AG04449 (cell line): Measurements from ENCODE around the gene L1CAM.

Experiments used
- CTCF ChIA-PET: fragments of 350-600 bp; formaldehyde crosslinking; extraction: SDS; loops from one replicate; lab custom pipeline; 2021; ENCODE audit warnings: antibody characterized with exemption; lab: Yijun Ruan, JAX
- POLR2A ChIA-PET: fragments of 400-600, 350-600 bp; formaldehyde crosslinking; extraction: SDS; loops from one replicate; lab custom pipeline; 2020; ENCODE audit warnings: antibody characterized with exemption, inconsistent platforms; lab: Yijun Ruan, JAX
- DNase-seq: peaks from one replicate; pipeline ENCODE4 v3.0.0-alpha.2; 2010; ENCODE audit warnings: low read depth, low spot score
- H3K4me3 ChIP-seq: 2 replicates; pipeline ENCODE4 v1.5.1; 2011; ENCODE audit warnings: low read depth, mild to moderate bottlenecking, control low read depth, low read length
- TF ChIP-seq, protein P1 (sequence below): IDR thresholded peaks from one replicate; pipeline ENCODE4 v1.5.1; 2011; ENCODE audit warnings: mild to moderate bottlenecking, moderate library complexity, low read length, control low read depth, inconsistent platforms; ENCODE audit not compliant: insufficient read depth; ENCODE audit errors: missing control alignments

L1CAM gene

DNA sequence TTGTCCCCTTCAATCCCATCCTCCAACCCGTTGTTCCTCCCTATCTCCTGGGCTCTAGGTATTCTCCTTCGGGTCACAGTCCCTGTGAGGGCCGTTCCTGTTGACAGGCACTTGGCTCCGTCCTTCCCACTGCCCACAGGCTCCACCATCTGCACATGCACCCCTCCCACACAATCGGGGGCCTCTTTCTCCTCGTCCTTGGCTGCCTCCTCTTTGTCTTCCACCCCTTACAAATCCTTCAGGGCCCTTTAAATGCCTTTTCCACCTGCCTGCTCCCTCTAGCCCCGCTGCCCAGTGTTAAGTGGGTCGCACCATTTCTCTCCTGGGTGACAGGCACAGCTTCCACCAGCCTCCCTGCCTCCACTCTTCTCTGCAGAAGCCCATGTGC, 15.8 kb upstream of the L1CAM start:
- DNase-seq: no peak
- TF ChIP-seq, protein P1, sequence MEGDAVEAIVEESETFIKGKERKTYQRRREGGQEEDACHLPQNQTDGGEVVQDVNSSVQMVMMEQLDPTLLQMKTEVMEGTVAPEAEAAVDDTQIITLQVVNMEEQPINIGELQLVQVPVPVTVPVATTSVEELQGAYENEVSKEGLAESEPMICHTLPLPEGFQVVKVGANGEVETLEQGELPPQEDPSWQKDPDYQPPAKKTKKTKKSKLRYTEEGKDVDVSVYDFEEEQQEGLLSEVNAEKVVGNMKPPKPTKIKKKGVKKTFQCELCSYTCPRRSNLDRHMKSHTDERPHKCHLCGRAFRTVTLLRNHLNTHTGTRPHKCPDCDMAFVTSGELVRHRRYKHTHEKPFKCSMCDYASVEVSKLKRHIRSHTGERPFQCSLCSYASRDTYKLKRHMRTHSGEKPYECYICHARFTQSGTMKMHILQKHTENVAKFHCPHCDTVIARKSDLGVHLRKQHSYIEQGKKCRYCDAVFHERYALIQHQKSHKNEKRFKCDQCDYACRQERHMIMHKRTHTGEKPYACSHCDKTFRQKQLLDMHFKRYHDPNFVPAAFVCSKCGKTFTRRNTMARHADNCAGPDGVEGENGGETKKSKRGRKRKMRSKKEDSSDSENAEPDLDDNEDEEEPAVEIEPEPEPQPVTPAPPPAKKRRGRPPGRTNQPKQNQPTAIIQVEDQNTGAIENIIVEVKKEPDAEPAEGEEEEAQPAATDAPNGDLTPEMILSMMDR: no peak
- ChIA-PET POLR2A (no interaction called here), CTCF (no interaction called here)
- no peak overlapping the region for H3K4me3 ChIP-seq

DNA sequence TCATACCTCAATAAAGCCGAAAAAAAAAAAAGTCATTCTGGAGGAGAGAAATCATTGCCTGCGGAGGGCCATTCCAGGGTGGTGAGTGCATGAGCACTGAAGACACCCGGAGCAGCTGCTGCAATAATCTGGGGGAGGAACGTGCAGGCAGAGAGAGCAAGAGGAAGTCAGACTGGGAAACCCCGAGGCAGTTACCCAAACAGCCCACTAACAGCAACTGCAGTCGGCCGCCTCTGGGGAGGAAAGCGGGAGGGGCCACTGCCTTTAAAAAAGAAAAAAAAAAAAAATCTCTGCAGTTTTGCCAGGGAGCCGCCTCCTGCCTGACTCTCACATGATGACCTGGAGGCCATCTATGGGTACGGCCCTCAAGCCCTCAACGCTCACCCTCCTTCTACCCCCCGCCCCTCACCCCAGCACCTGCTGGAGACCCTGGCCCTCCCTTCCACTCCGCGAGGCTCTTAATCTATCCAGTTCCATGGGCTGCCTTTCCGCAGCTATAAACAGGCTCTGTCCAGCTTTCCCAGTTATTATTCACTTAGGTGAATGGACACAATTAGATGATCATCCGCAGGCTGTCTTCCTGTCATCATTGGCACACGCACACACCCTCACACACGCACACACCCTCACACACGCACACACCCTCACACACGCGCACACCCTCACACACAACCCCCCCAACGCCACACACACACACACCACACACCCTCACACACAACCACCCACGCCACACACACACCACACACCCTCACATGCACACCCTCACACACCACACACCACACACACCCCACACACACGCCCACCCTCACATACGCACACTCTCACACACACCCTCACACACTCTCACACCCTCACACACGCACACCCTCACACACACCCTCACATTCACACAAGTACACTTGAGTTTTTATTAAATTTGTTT, 15.1 kb upstream of the L1CAM start:
- DNase-seq: peak; percentile 55
- CTCF ChIA-PET: no interaction called here
- POLR2A ChIA-PET: no interaction called here
- TF ChIP-seq, protein P1: no peak
- H3K4me3 ChIP-seq: no peak overlapping the region

DNA sequence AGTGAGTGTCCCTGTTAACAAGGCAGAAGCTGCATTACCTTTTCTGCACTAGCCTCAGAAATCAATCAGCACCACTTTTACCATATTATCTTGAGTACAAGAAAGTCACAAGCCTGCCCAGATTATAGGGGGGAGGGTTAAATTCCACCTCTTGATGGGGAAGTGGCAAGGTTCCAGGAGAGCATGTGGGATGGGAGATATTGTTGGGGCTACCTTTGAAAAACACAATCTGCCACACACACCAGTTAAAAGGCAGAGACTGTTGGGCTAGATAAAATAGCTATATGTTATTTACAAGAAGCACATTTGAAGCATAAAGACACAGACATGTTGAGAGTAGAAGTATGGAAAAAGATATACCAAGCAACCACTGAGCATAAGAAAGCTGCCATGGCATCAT, 11.9 kb upstream of the L1CAM start:
- DNase-seq: no peak
- ChIA-PET CTCF (no interaction called here), POLR2A (no interaction called here)
- H3K4me3 ChIP-seq: no peak overlapping the region
- TF ChIP-seq, protein P1: no peak

DNA sequence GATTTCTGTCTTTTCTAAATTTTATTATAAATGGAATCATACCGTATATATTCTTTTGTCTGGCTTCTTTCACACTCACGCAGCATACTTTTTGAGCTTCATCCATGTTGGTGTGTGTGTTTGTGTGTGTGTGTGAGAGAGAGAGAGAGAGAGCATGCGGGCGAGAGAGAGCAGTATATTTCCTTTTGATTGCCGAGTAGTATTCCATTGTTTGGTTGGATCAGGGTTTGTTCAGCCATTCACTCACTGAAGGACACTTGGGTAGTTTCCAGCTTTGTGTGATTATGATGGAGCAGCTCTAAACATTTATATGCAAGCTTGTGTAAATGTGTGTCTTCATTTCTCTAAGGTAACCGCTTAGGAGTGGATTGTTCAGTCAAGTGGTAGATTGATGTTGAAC, 3.1 kb upstream of the L1CAM start:
- CTCF ChIA-PET: no interaction called here
- H3K4me3 ChIP-seq: no peak overlapping the region
- TF ChIP-seq, protein P1: no peak
- no peak for DNase-seq
- POLR2A ChIA-PET: no interaction called here

DNA sequence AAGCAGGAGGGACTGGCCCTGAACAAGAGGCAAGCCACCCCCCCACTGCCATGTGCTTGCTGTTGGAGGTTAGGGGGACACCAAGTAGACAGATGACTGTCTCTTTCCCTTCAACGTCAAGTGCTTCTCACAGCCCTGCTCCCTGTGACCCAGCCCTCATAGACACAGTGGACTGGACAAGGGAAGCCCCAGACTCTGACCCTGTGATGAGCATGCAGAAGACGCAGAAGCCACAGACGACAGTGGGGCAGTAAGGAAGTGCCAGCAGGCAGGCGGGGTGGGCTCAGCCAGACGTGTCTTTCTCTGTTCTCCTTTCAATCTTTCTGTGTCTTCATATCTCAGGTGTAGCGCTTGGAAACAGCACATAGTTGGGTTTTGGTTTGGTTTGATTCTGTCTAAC, 2.4 kb upstream of the L1CAM start:
- TF ChIP-seq, protein P1: no peak
- ChIA-PET POLR2A (no interaction called here), CTCF (no interaction called here)
- no peak overlapping the region for H3K4me3 ChIP-seq
- DNase-seq: no peak

DNA sequence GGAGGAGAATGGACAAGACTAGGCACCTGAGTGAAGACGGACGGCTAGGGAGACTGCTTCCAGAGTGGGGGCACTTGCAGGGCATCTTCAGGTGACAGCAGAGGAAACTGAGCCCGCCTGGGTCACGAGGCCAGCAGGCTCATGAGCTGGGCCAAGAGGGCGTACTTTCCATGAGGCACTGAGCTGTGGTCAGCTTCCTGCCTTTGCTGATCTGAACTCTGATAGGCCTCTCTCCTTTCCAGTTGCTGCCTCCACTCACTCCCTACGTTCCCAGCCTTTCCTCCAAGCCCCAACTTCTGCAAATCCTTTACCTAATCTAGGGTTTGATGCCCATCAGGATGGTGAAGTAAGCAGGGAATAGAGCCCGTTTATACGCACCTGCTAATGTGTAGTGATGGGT, 1.4 kb upstream of the L1CAM start:
- POLR2A ChIA-PET: no interaction called here
- DNase-seq: no peak
- CTCF ChIA-PET: no interaction called here
- TF ChIP-seq, protein P1: no peak
- H3K4me3 ChIP-seq: no peak overlapping the region
